ENCODE data around the gene OFD1. TPM values are rescaled to one million over a fixed set of nuclear protein-coding genes. Genes with fewer than 3 reads are reported as not detected.

Gene OFD1
- polyA plus RNA-seq, 1 of the 3 experiments (the other 2 are of a cell fraction): 13.4 TPM

- Histone ChIP-seq H3K27ac (ENCODE audit: low read depth in 2 of 2, low read length in 1 of 2) (no peak overlapping the region), H3K4me1 (ENCODE audit: control insufficient read depth in 1 of 2, insufficient read depth in 2 of 2, low read depth in 1 of 2, low read length in 1 of 2) (peaks cover 0 to 2% of the 10 kb centered on the region in 2 experiments; a peak in 1 of 4 replicates), H2AFZ (ENCODE audit: low read depth) (no peak overlapping the region), H3K27me3 (ENCODE audit: insufficient read depth) (no peaks in the 10 kb centered on the region), H3K9ac (no peak overlapping the region), H3F3A (replicated peaks; ENCODE audit: insufficient read depth) (no peaks in the 10 kb centered on the region), H3K9me2 (no peaks in the 10 kb centered on the region), H3K4me2 (no peak overlapping the region), H3K9me3 (no peaks in the 10 kb centered on the region), H3K4me3 (ENCODE audit: low read depth in 2 of 2, low read length in 1 of 2) (no peak overlapping the region), H3K36me3 (replicated peaks in 1 of 2; ENCODE audit: control insufficient read depth in 1 of 2, insufficient read depth in 2 of 2, low read length in 1 of 2) (peaks cover 66 to 88% of the 10 kb centered on the region in 2 experiments), H3K79me2 (ENCODE audit: insufficient read depth) (no peaks in the 10 kb centered on the region; the same call in 1 of the 2 replicates), H4K20me1 (ENCODE audit: insufficient read depth) (no peaks in the 10 kb centered on the region)
- WGBS (ENCODE audit: low lambda C conversion rate): 85% methylated on average over 7 of the region's 7 CpGs
- DNase-seq: no peak
- ChIA-PET CTCF (interaction anchor here (0.7 to 4.2 kb wide), 8 partner anchors 11 to 267 kb away, joined by 3 to 20 read pairs (median 4); partner anchors contain the start of genes GEMIN8, OFD1 and TRAPPC2), POLR2A (no interaction called here)
- TF ChIP-seq REST (IDR thresholded peaks at IDR 0.05; ENCODE audit: low read depth, low read length) (no peak), RXRA (IDR thresholded peaks at IDR 0.05; ENCODE audit: borderline replicate concordance, low read depth) (no peak), TEAD4 (IDR thresholded peaks at IDR 0.05; ENCODE audit: borderline replicate concordance, insufficient read depth) (no peak), PBX3 (IDR thresholded peaks at IDR 0.05) (no peak), POLR2AphosphoS5 (IDR thresholded peaks at IDR 0.05; ENCODE audit: low read depth, low read length) (no peak), RAD21 (IDR thresholded peaks at IDR 0.05; ENCODE audit: low read length) (no peak)
These were observed 29.7 kb downstream of the OFD1 start for GRCh38 chrX:13764281-13764680.

GRCh38 chrX:13764765-13765164 lies 30.2 kb downstream of the OFD1 start:
- no peak overlapping the region for H3K27ac ChIP-seq (ENCODE audit: low read depth in 2 of 2, low read length in 1 of 2)
- H3F3A ChIP-seq (replicated peaks; ENCODE audit: insufficient read depth): no peaks in the 10 kb centered on the region
- no peak overlapping the region; a peak in 1 of 4 replicates for H3K4me3 ChIP-seq (ENCODE audit: low read depth in 2 of 2, low read length in 1 of 2)
- DNase-seq: peak; percentile 72
- POLR2A ChIA-PET: interaction anchor here (0.5 kb wide), 1 partner anchor 287 kb away, joined by 3 read pairs; no protein-coding TSS in a partner anchor
- no peaks in the 10 kb centered on the region for H3K9me2 ChIP-seq
- whole genome bisulfite sequencing (ENCODE audit: low lambda C conversion rate): 71% methylated on average over 6 of the region's 6 CpGs
- no peak overlapping the region for H3K4me2 ChIP-seq
- CTCF ChIA-PET: interaction anchor here (0.7 to 4.2 kb wide), 10 partner anchors 11 to 267 kb away, joined by 3 to 20 read pairs (median 4); partner anchors contain the start of genes GEMIN8, OFD1 and TRAPPC2
- H3K4me1 ChIP-seq (ENCODE audit: control insufficient read depth in 1 of 2, insufficient read depth in 2 of 2, low read depth in 1 of 2, low read length in 1 of 2): peaks cover 0 to 2% of the 10 kb centered on the region in 2 experiments; a peak in 1 of 4 replicates
- no peaks in the 10 kb centered on the region for H4K20me1 ChIP-seq (ENCODE audit: insufficient read depth)
- no peak overlapping the region for H2AFZ ChIP-seq (ENCODE audit: low read depth)
- H3K27me3 ChIP-seq (ENCODE audit: insufficient read depth): no peaks in the 10 kb centered on the region
- H3K9ac ChIP-seq: no peak overlapping the region
- TF ChIP-seq TEAD4 (IDR thresholded peaks at IDR 0.05; ENCODE audit: borderline replicate concordance, insufficient read depth): no peak
- no peak for TF ChIP-seq TCF12 (IDR thresholded peaks at IDR 0.05)
- no peak for TF ChIP-seq POLR2AphosphoS5 (IDR thresholded peaks at IDR 0.05; ENCODE audit: low read depth, low read length)
- TF ChIP-seq CTCF (IDR thresholded peaks at IDR 0.05): peak; percentile 37
- no peak for TF ChIP-seq GATA2 (CRISPR knock-in tag; IDR thresholded peaks at IDR 0.05)
- TF ChIP-seq FOXJ3 (CRISPR knock-in tag; IDR thresholded peaks at IDR 0.05): no peak
- TF ChIP-seq EZH2phosphoT487 (IDR thresholded peaks at IDR 0.05; ENCODE audit: borderline replicate concordance, low read depth): no peak
- no peak for TF ChIP-seq FOXM1 (IDR thresholded peaks at IDR 0.05; ENCODE audit: low read depth)
- TF ChIP-seq SMC3 (IDR thresholded peaks at IDR 0.05; ENCODE audit: low read depth, low read length): peak; percentile 51; the same call in 1 of the 2 replicates
- TF ChIP-seq MEF2A (IDR thresholded peaks at IDR 0.05; ENCODE audit: borderline replicate concordance, low read depth): no peak
- no peak for TF ChIP-seq JUND (IDR thresholded peaks at IDR 0.05)
- peak; percentile 56 for TF ChIP-seq RAD21 (IDR thresholded peaks at IDR 0.05; ENCODE audit: low read length)
- no peak for TF ChIP-seq MAX (IDR thresholded peaks at IDR 0.05; ENCODE audit: low read depth)
- peaks cover 66 to 88% of the 10 kb centered on the region in 2 experiments for H3K36me3 ChIP-seq (replicated peaks in 1 of 2; ENCODE audit: control insufficient read depth in 1 of 2, insufficient read depth in 2 of 2, low read length in 1 of 2)
- H3K9me3 ChIP-seq: no peaks in the 10 kb centered on the region
- no peaks in the 10 kb centered on the region; the same call in 1 of the 2 replicates for H3K79me2 ChIP-seq (ENCODE audit: insufficient read depth)
